Prostate gland (tissue), 2 donors: ENCODE measurements around the gene NEK4.

Experiments
- CTCF ChIP-seq, 4 experiments: fragments of 200-600 bp in 2 of 4; fragments of 450-650 bp in 2 of 4; sonication (generic) in 2 of 4; IDR thresholded peaks; 1 replicate in 3 of 4; 2 replicates in 1 of 4; pipeline ENCODE4 v1.5.1; 2016 to 2019; ENCODE audit warnings: antibody characterized with exemption in 4 of 4, mild to moderate bottlenecking in 2 of 4, moderate library complexity in 2 of 4
- POLR2A ChIP-seq: fragments of 450-650 bp; IDR thresholded peaks from one replicate; pipeline ENCODE4 v1.6.1; 2016; ENCODE audit warnings: antibody characterized with exemption, mild to moderate bottlenecking
- POLR2AphosphoS5 ChIP-seq: sonication (generic); formaldehyde crosslinking; IDR thresholded peaks from one replicate; pipeline ENCODE4 v1.6.1; 2017; ENCODE audit warnings: antibody characterized with exemption

GRCh38 chr3:52670621-52671521 is 99.9 kb downstream of the NEK4 start:
- TF ChIP-seq CTCF (IDR thresholded peaks at IDR 0.05) (no peak), POLR2A (no peak), POLR2AphosphoS5 (no peak)
